Amniotic epithelial cell (primary cell): ENCODE results near the gene HSPG2.
"Not testable (repeated sequence)": the region's sequence is repeated elsewhere in the genome, so short reads cannot be mapped to it uniquely, and the experiment has no call there.

Experiments
- DNase-seq: peaks from one replicate; pipeline ENCODE4 v3.0.0-alpha.2; 2010; ENCODE audit warnings: low read depth

Gene HSPG2

GRCh38 chr1:21783679-21784603, 153.2 kb downstream of the HSPG2 start:
- peak; percentile 98 for DNase-seq

- peak; percentile 90 for DNase-seq
These were observed 154.0 kb downstream of the HSPG2 start, which contains the start of gene USP48 for GRCh38 chr1:21782868-21783678. USP48 (minus strand) TSS chr1:21783149; CDS start chr1:21782957, 192 bp downstream.

- peak; percentile 63 for DNase-seq
These were observed 154.7 kb downstream of the HSPG2 start for GRCh38 chr1:21782349-21782867.

- peak; percentile 54 for DNase-seq
These were observed 155.2 kb downstream of the HSPG2 start for GRCh38 chr1:21781815-21782348.

- no peak for DNase-seq
These were observed 157.2 kb downstream of the HSPG2 start for GRCh38 chr1:21779613-21780521.

- DNase-seq, result no peak
These were observed 158.7 kb downstream of the HSPG2 start for GRCh38 chr1:21778405-21778727.

GRCh38 chr1:21776925-21777324, 160.2 kb downstream of the HSPG2 start:
- DNase-seq, result not testable (repeated sequence)

GRCh38 chr1:21775985-21776562, 161.0 kb downstream of the HSPG2 start:
- peak; percentile 93 for DNase-seq

- DNase-seq, result no peak
These were observed 161.6 kb downstream of the HSPG2 start for GRCh38 chr1:21775550-21775914.

- no peak for DNase-seq
These were observed 162.1 kb downstream of the HSPG2 start for GRCh38 chr1:21774835-21775549.

GRCh38 chr1:21773585-21773984, 163.5 kb downstream of the HSPG2 start:
- no peak for DNase-seq
